Measurements from ENCODE around the gene RAB3D.

DNA sequence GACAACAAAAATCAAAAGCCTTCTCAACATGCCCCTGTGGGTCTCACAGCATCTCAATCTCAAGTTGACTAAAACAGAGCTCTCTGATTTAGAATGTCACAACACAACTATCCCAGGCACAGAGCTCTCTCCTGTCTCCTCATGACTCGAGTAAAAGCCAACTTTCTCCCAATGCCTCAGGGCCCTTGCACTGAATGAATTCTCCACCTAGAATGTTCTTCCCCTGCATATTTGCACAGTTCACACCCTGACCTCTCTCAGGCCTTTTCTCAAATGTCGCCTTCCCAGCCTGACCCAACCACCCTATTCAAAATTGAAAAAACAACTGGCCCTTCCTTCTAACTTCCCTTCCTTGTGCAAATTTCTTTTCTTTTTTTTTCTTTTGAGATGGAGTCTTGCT lies 31.3 kb upstream of the RAB3D start:
- TF ChIP-seq CTCF (conservative IDR thresholded peaks at IDR 0.05 in 1 of 2, IDR thresholded peaks at IDR 0.05 in 1 of 2; ENCODE audit: low read depth in 1 of 2, low read length in 2 of 2) (no peak), EZH2 (IDR thresholded peaks at IDR 0.05; ENCODE audit: low read length, missing control alignments) (no peak)
